HCT116 (cell line): ENCODE data around the gene LAMB2. TPM values are rescaled to one million over a fixed set of nuclear protein-coding genes. Genes with fewer than 3 reads are reported as not detected.
A peak's percentile ranks its signal among the peaks of the same experiment; 100 is the strongest.

Experiments
- ATAC-seq: fragments of 200-7000 bp; cut with Tn5 transposase; 2 replicates; pipeline ENCODE4 v1.9.1; 2020; ENCODE audit warnings: mild to moderate bottlenecking, moderate library complexity
- BruUV-seq: library from RNA; stranded (reverse); fragments of 400-500 nt; replicated peaks from 2 replicates; lab custom pipeline; 2021; lab: Mats Ljungman, UMichigan
- CTCF ChIA-PET: fragments of 300-600 bp; sonication (Branson Sonifier 250); formaldehyde crosslinking; loops from one replicate; lab custom pipeline; 2021; ENCODE audit warnings: antibody characterized with exemption; lab: Charles Lee
- POLR2A ChIA-PET: fragments of 300-600, 350-600 bp; sonication (Branson Sonifier 250); formaldehyde crosslinking; loops from one replicate; lab custom pipeline; 2021; ENCODE audit warnings: antibody characterized with exemption; lab: Charles Lee
- RAD21 ChIA-PET, 2 experiments: fragments of 300-600 bp; sonication (Branson Sonifier 250); formaldehyde crosslinking; loops; one replicate each; lab custom pipeline; 2023; ENCODE audit warnings: low total read pairs in 2 of 2; ENCODE audit not compliant: uncharacterized antibody in 2 of 2, unreplicated experiment in 2 of 2, low non-redundant PET in 1 of 2; lab: Charles Lee
- DNase-seq: peaks from one replicate; pipeline ENCODE4 v3.0.0-alpha.2; 2010; ENCODE audit warnings: low read depth, low spot score
- H2AFZ ChIP-seq: fragments of 200-600 bp; shearing (Covaris generic), sonication (generic); 2 replicates; pipeline ENCODE4 v1.6.1; 2017; ENCODE audit warnings: low read depth, mixed run types, mixed read lengths, antibody characterized with exemption, low read length; ENCODE audit not compliant: poor library complexity, severe bottlenecking
- H3K27ac ChIP-seq: 2 replicates; pipeline ENCODE4 v1.5.1; 2012; ENCODE audit warnings: low read depth, low read length
- H3K27me3 ChIP-seq: fragments of 200-600 bp; sonication (generic); 2 replicates; pipeline ENCODE4 v1.6.1; 2016; ENCODE audit warnings: mixed run types, low read length, mixed read lengths; ENCODE audit not compliant: insufficient read depth
- H3K36me3 ChIP-seq, 2 experiments: fragments of 200-500 bp in 1 of 2; fragments of 200-600 bp in 1 of 2; sonication (Bioruptor generic) in 1 of 2; sonication (generic) in 1 of 2; 2 replicates each; pipeline versions ENCODE4 v1.5.1 to v1.6.1; 2014 to 2016; ENCODE audit warnings: low read length in 2 of 2, inconsistent platforms in 1 of 2, mixed read lengths in 1 of 2, mixed run types in 1 of 2; ENCODE audit not compliant: insufficient read depth in 2 of 2, control insufficient read depth in 1 of 2
- H3K4me1 ChIP-seq, 2 experiments: fragments of 200-600 bp in 1 of 2; sonication (generic) in 1 of 2; 2 replicates each; pipeline versions ENCODE4 v1.5.1 to v1.6.1; 2012 to 2017; ENCODE audit warnings: low read length in 2 of 2, inconsistent platforms in 1 of 2, mild to moderate bottlenecking in 1 of 2, mixed read lengths in 1 of 2, mixed run types in 1 of 2, moderate library complexity in 1 of 2; ENCODE audit not compliant: insufficient read depth in 2 of 2, control insufficient read depth in 1 of 2
- H3K4me2 ChIP-seq: fragments of 200-600 bp; sonication (generic); 2 replicates; pipeline ENCODE4 v1.6.1; 2017; ENCODE audit warnings: mixed run types, low read length, mixed read lengths
- H3K4me3 ChIP-seq, 2 experiments: fragments of 200-600 bp in 1 of 2; sonication (generic) in 1 of 2; replicated peaks in 1 of 2; 2 replicates each; pipeline ENCODE4 v1.5.1; 2011 to 2016; ENCODE audit warnings: low read length in 2 of 2, control low read depth in 1 of 2, low read depth in 1 of 2, mild to moderate bottlenecking in 1 of 2, mixed read lengths in 1 of 2, mixed run types in 1 of 2
- H3K79me2 ChIP-seq: fragments of 200-600 bp; sonication (generic); 2 replicates; pipeline ENCODE4 v1.6.1; 2017; ENCODE audit warnings: mild to moderate bottlenecking, mixed run types, low read length, moderate library complexity, mixed read lengths; ENCODE audit not compliant: insufficient read depth
- H3K9ac ChIP-seq: fragments of 200-600 bp; sonication (generic); 2 replicates; pipeline ENCODE4 v1.6.1; 2016; ENCODE audit warnings: low read length, mixed read lengths
- H3K9me2 ChIP-seq: fragments of 200-600 bp; sonication (generic), shearing (Covaris generic); 2 replicates; pipeline ENCODE4 v1.6.1; 2017; ENCODE audit warnings: mixed run types, mild to moderate bottlenecking, moderate library complexity; ENCODE audit not compliant: insufficient read depth
- H3K9me3 ChIP-seq, 2 experiments: fragments of 200-500 bp in 1 of 2; fragments of 200-600 bp in 1 of 2; sonication (Bioruptor generic) in 1 of 2; sonication (generic) in 1 of 2; 2 replicates each; pipeline ENCODE4 v1.6.1; 2014 to 2017; ENCODE audit warnings: low read length in 2 of 2, mixed read lengths in 2 of 2, inconsistent platforms in 1 of 2, low read depth in 1 of 2, mild to moderate bottlenecking in 1 of 2, mixed run types in 1 of 2, moderate library complexity in 1 of 2; ENCODE audit not compliant: control insufficient read depth in 1 of 2, insufficient read depth in 1 of 2
- H4K20me1 ChIP-seq: fragments of 200-600 bp; sonication (generic), shearing (Covaris generic); 2 replicates; pipeline ENCODE4 v1.6.1; 2017; ENCODE audit warnings: mixed run types, mild to moderate bottlenecking, moderate library complexity; ENCODE audit not compliant: insufficient read depth
- CEBPB ChIP-seq: IDR thresholded peaks from 2 replicates; pipeline ENCODE4 v1.6.1; 2012; ENCODE audit warnings: low read depth
- CTCF ChIP-seq, 3 experiments: fragments of 200-600 bp in 1 of 3; sonication (generic) in 1 of 3; IDR thresholded peaks in 2 of 3; conservative IDR thresholded peaks in 1 of 3; 2 replicates each; pipeline ENCODE4 v1.5.1; 2012 to 2017; ENCODE audit warnings: low read depth in 2 of 3, low read length in 2 of 3, antibody characterized with exemption in 1 of 3, borderline replicate concordance in 1 of 3, control low read depth in 1 of 3, mild to moderate bottlenecking in 1 of 3, mixed read lengths in 1 of 3, mixed run types in 1 of 3, moderate library complexity in 1 of 3; ENCODE audit not compliant: insufficient read depth in 1 of 3
- ELF1 ChIP-seq: IDR thresholded peaks from 2 replicates; pipeline ENCODE4 v1.6.1; 2012; ENCODE audit warnings: low read depth, borderline replicate concordance
- POLR2AphosphoS5 ChIP-seq: IDR thresholded peaks from 2 replicates; pipeline ENCODE4 v1.6.1; 2011; ENCODE audit warnings: mild to moderate bottlenecking, low read depth, low read length, moderate library complexity
- SP1 ChIP-seq: IDR thresholded peaks from 2 replicates; pipeline ENCODE4 v1.6.1; 2012; ENCODE audit warnings: low read depth
- intact Hi-C: fragments of 100-400 bp; cut with micrococcal nuclease; formaldehyde crosslinking; loops from 2 replicates; pipeline ENCODE4 v1.10.0; 2022
- total RNA-seq: library from RNA; stranded (reverse); gene quantifications from one replicate; pipeline ENCODE4 v1.2.1, GENCODE V29; 2021; ENCODE audit not compliant: unreplicated experiment

The LAMB2 gene
- total RNA-seq, 1 experiment from 2014 or later = 213 TPM

GRCh38 chr3:49119036-49119435, 13.8 kb downstream of the LAMB2 start:
- DNase-seq (no peak), ATAC-seq (no peak)
- H3K9me3 ChIP-seq = no peaks in the 10 kb centered on the region
- CTCF ChIA-PET = no interaction called here
- H3K4me2 ChIP-seq = peak overlapping the region; percentile 99
- H3K4me3 ChIP-seq = peak overlapping the region in 1 of 2 experiments; percentile 77; a peak in 3 of 4 replicates
- H3K27me3 ChIP-seq = no peaks in the 10 kb centered on the region
- H3K27ac ChIP-seq = peak overlapping the region; percentile 100
- no TSS peak for BruUV-seq
- intact Hi-C loops = no loop called here
- peaks cover 7 to 14% of the 10 kb centered on the region in 2 experiments for H3K4me1 ChIP-seq
- H3K9ac ChIP-seq = peak overlapping the region; percentile 96; the same call in 1 of the 2 replicates
- no peaks in the 10 kb centered on the region for H3K9me2 ChIP-seq
- RAD21 ChIA-PET = no interaction called here
- H2AFZ ChIP-seq = no peak overlapping the region
- H3K79me2 ChIP-seq = peaks cover 21% of the 10 kb centered on the region
- TF ChIP-seq ELF1 = no peak
- no peak for TF ChIP-seq CEBPB
- no peak for TF ChIP-seq POLR2AphosphoS5
- peaks cover 38 to 43% of the 10 kb centered on the region in 2 experiments for H3K36me3 ChIP-seq
- POLR2A ChIA-PET = interaction anchor here (0.6 kb wide), 1 partner anchor 9 kb away, joined by 4 read pairs; no protein-coding TSS in a partner anchor
- no peaks in the 10 kb centered on the region for H4K20me1 ChIP-seq

GRCh38 chr3:49112262-49112661, 20.6 kb downstream of the LAMB2 start:
- intact Hi-C loops = no loop called here
- Histone ChIP-seq H3K36me3 (peaks cover 56 to 69% of the 10 kb centered on the region in 2 experiments), H3K4me1 (no peaks in the 10 kb centered on the region), H2AFZ (no peak overlapping the region), H3K79me2 (no peaks in the 10 kb centered on the region), H3K9ac (no peak overlapping the region), H3K9me2 (no peaks in the 10 kb centered on the region), H3K4me3 (no peak overlapping the region), H4K20me1 (no peaks in the 10 kb centered on the region), H3K4me2 (no peak overlapping the region), H3K27me3 (no peaks in the 10 kb centered on the region), H3K9me3 (no peaks in the 10 kb centered on the region), H3K27ac (no peak overlapping the region)
- DNase-seq = no peak
- RAD21 ChIA-PET = no interaction called here
- no peak for ATAC-seq
- TF ChIP-seq SP1 (no peak), CTCF (IDR thresholded peaks at IDR 0.05 in 2 of 3, conservative IDR thresholded peaks at IDR 0.05 in 1 of 3; ENCODE audit: borderline replicate concordance in 1 of 3, insufficient read depth in 1 of 3, low read depth in 2 of 3, low read length in 2 of 3) (0 out of 6 replicates have a peak, but pooled peaks of 1 of the 3 experiments have one; percentile 1)
- no TSS peak for BruUV-seq
- POLR2A ChIA-PET = no interaction called here
- CTCF ChIA-PET = no interaction called here
